ENCODE results near the gene MYOCD. TPM values are rescaled to one million over a fixed set of nuclear protein-coding genes. Genes with fewer than 3 reads are reported as not detected.

Gene MYOCD
- total and polyA plus RNA-seq, 2 of the 13 experiments (the other 11 are each of a cell fraction or from before 2014, with no cell fraction given): not detected

- ATAC-seq: no peak
- CTCF ChIA-PET (ENCODE audit: low intra/inter-chr PET ratio, low total read pairs): no interaction called here
- in situ Hi-C loops (cut with HindIII; ENCODE audit: extremely low pct_ligation_motif_present, low pct_unique_long_range_greater_than_20kb): no loop called here
Measured at GRCh38 chr17:12659500-12659899, 6.2 kb upstream of the MYOCD start.

More at GRCh38 chr17:12659500-12659899, 6.2 kb upstream of the MYOCD start:
- no peaks in the 10 kb centered on the region for H3K4me1 ChIP-seq (ENCODE audit: insufficient read depth, low read length)
- H3K4me3 ChIP-seq (replicated peaks in 1 of 3; ENCODE audit: insufficient read depth in 1 of 3, low read depth in 2 of 3, low read length in 3 of 3): no peak overlapping the region
- no peak for FAIRE-seq
- H4K20me1 ChIP-seq (ENCODE audit: insufficient read depth, low read length): no peaks in the 10 kb centered on the region
- no peak overlapping the region for H3K4me2 ChIP-seq (ENCODE audit: low read depth, low read length)
- DNase-seq (ENCODE audit: low spot score): no peak
- no peak overlapping the region for H3K9ac ChIP-seq (ENCODE audit: insufficient read depth, low read depth, low read length)
- WGBS (ENCODE audit: low lambda C conversion rate): 0% methylated on average over 1 of the region's 1 CpG
- H2AFZ ChIP-seq (ENCODE audit: low read length): no peak overlapping the region
- no TSS peak for BruUV-seq (replicated peaks)
- no peak overlapping the region for H3K27ac ChIP-seq (ENCODE audit: extremely low read length, insufficient read depth, low read length)
- no peaks in the 10 kb centered on the region for H3K79me2 ChIP-seq (ENCODE audit: insufficient read depth, low read length)
- TF ChIP-seq NFKB2 (CRISPR knock-in tag; IDR thresholded peaks at IDR 0.05; ENCODE audit: borderline replicate concordance) (no peak), ZNF281 (CRISPR knock-in tag; IDR thresholded peaks at IDR 0.05; ENCODE audit: borderline replicate concordance) (no peak), ZSCAN22 (CRISPR knock-in tag; IDR thresholded peaks at IDR 0.05) (no peak), ZNF550 (CRISPR knock-in tag; IDR thresholded peaks at IDR 0.05; ENCODE audit: borderline replicate concordance) (no peak)
- TF ChIP-seq, protein P1, sequence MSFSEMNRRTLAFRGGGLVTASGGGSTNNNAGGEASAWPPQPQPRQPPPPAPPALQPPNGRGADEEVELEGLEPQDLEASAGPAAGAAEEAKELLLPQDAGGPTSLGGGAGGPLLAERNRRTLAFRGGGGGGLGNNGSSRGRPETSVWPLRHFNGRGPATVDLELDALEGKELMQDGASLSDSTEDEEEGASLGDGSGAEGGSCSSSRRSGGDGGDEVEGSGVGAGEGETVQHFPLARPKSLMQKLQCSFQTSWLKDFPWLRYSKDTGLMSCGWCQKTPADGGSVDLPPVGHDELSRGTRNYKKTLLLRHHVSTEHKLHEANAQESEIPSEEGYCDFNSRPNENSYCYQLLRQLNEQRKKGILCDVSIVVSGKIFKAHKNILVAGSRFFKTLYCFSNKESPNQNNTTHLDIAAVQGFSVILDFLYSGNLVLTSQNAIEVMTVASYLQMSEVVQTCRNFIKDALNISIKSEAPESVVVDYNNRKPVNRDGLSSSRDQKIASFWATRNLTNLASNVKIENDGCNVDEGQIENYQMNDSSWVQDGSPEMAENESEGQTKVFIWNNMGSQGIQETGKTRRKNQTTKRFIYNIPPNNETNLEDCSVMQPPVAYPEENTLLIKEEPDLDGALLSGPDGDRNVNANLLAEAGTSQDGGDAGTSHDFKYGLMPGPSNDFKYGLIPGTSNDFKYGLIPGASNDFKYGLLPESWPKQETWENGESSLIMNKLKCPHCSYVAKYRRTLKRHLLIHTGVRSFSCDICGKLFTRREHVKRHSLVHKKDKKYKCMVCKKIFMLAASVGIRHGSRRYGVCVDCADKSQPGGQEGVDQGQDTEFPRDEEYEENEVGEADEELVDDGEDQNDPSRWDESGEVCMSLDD (CRISPR knock-in tag; IDR thresholded peaks at IDR 0.05; ENCODE audit: borderline replicate concordance): no peak
- H3K27me3 ChIP-seq (ENCODE audit: control insufficient read depth in 1 of 2, insufficient read depth in 2 of 2, low read length in 2 of 2): peaks cover 0 to 12% of the 10 kb centered on the region in 2 experiments; a peak in 2 of 5 replicates
- H3K9me3 ChIP-seq (ENCODE audit: low read length): no peaks in the 10 kb centered on the region
- H3K36me3 ChIP-seq (replicated peaks in 1 of 2; ENCODE audit: control insufficient read depth in 1 of 2, insufficient read depth in 2 of 2, low read length in 2 of 2): no peaks in the 10 kb centered on the region
- POLR2A ChIA-PET: no interaction called here
- intact Hi-C loops (cut with micrococcal nuclease; ENCODE audit: unreplicated experiment): no loop called here

All from HepG2 (cell line).